Adrenal gland (tissue), 5 donors: ENCODE results near the gene CARM1.

ENCODE experiments used
- POLR2A ChIP-seq, 2 donors: fragments of 450-650 bp; IDR thresholded peaks; one replicate each; pipeline ENCODE4 v1.6.1; 2017; ENCODE audit warnings: antibody characterized with exemption in 2 of 2, mild to moderate bottlenecking in 2 of 2, moderate library complexity in 1 of 2
- TF ChIP-seq, protein P1 (sequence below), 6 experiments: fragments of 450-650 bp in 4 of 6; fragments of 200-600 bp in 2 of 6; sonication (generic) in 1 of 6; IDR thresholded peaks; 1 replicate in 5 of 6; 2 replicates in 1 of 6; pipeline versions ENCODE4 v1.5.1 to v1.8.0; 2016 to 2021; ENCODE audit warnings: antibody characterized with exemption in 6 of 6, mild to moderate bottlenecking in 2 of 6, moderate library complexity in 1 of 6
- donor health status: DM: no; HTN: no; CAD: no.

DNA sequence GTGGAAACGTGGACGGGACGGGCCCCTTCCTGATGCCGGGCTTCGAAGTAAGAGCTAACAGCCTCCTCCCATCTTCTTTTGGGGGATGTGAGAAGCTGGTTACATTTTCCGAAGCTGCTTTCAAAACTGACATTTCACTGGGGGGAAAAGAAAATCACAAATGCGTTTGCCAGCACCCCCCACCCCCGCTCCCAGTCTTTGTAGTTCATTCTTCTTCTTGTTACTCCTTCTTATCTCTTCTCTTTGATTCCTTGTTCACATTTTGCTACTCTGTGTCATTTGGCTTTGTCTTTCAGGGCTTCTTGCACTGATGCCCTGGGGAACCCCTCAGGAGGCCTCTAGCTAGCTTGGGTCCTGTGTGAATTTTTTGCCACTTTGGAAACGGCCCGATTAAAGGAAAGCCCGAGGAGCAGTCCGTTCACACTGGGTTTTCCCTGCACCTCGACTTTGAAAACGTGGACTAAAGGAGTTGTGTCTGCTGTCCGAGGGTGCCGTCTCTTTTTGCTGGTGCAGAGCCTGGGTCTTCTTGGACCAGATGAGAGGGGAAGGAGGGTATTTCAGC lies 1.3 kb downstream of the CARM1 start:
- TF ChIP-seq, protein P1, sequence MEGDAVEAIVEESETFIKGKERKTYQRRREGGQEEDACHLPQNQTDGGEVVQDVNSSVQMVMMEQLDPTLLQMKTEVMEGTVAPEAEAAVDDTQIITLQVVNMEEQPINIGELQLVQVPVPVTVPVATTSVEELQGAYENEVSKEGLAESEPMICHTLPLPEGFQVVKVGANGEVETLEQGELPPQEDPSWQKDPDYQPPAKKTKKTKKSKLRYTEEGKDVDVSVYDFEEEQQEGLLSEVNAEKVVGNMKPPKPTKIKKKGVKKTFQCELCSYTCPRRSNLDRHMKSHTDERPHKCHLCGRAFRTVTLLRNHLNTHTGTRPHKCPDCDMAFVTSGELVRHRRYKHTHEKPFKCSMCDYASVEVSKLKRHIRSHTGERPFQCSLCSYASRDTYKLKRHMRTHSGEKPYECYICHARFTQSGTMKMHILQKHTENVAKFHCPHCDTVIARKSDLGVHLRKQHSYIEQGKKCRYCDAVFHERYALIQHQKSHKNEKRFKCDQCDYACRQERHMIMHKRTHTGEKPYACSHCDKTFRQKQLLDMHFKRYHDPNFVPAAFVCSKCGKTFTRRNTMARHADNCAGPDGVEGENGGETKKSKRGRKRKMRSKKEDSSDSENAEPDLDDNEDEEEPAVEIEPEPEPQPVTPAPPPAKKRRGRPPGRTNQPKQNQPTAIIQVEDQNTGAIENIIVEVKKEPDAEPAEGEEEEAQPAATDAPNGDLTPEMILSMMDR (IDR thresholded peaks at IDR 0.05): no peak
- TF ChIP-seq POLR2A (IDR thresholded peaks at IDR 0.05): no peak
